Brain microvascular endothelial cell (primary cell): Measurements from ENCODE around the gene CLASP1.
"Not testable (repeated sequence)": the region's sequence is repeated elsewhere in the genome, so short reads cannot be mapped to it uniquely, and the experiment has no call there.

Experiments used
- DNase-seq: peaks from one replicate; pipeline ENCODE4 v3.0.0-alpha.2; 2020
- H3K27ac ChIP-seq: fragments of 250-450 bp; sonication (Bioruptor Pico); 2 replicates; pipeline ENCODE4 v1.5.1; 2020; ENCODE audit warnings: mild to moderate bottlenecking, moderate library complexity
- H3K27me3 ChIP-seq: fragments of 250-450 bp; sonication (Bioruptor Pico); replicated peaks from 2 replicates; pipeline ENCODE4 v1.5.1; 2020; ENCODE audit warnings: mild to moderate bottlenecking
- H3K36me3 ChIP-seq: fragments of 250-450 bp; sonication (Bioruptor Pico); replicated peaks from 2 replicates; pipeline ENCODE4 v1.5.1; 2020; ENCODE audit warnings: mild to moderate bottlenecking
- H3K4me3 ChIP-seq: 2 replicates; pipeline ENCODE4 v1.5.1; 2011; ENCODE audit warnings: low read depth, mild to moderate bottlenecking, control low read depth, low read length, moderate library complexity
- CTCF ChIP-seq: IDR thresholded peaks from 2 replicates; pipeline ENCODE4 v1.5.1; 2011; ENCODE audit warnings: low read depth, mild to moderate bottlenecking, moderate library complexity, low read length, control low read depth, inconsistent platforms; ENCODE audit errors: missing control alignments
- in situ Hi-C: cut with HindIII; loops from 2 replicates; pipeline ENCODE4 v1.10.0; 2017; ENCODE audit warnings: low sequenced_read_pairs, low pct_ligation_motif_present

CLASP1 gene

GRCh38 chr2:121335294-121336290, 313.7 kb downstream of the CLASP1 start:
- Histone ChIP-seq H3K27ac (no peak overlapping the region), H3K4me3 (no peak overlapping the region), H3K36me3 (peaks cover 10% of the 10 kb centered on the region), H3K27me3 (no peaks in the 10 kb centered on the region)
- no peak for TF ChIP-seq CTCF
- in situ Hi-C loops: no loop called here
- no peak for DNase-seq

DNA sequence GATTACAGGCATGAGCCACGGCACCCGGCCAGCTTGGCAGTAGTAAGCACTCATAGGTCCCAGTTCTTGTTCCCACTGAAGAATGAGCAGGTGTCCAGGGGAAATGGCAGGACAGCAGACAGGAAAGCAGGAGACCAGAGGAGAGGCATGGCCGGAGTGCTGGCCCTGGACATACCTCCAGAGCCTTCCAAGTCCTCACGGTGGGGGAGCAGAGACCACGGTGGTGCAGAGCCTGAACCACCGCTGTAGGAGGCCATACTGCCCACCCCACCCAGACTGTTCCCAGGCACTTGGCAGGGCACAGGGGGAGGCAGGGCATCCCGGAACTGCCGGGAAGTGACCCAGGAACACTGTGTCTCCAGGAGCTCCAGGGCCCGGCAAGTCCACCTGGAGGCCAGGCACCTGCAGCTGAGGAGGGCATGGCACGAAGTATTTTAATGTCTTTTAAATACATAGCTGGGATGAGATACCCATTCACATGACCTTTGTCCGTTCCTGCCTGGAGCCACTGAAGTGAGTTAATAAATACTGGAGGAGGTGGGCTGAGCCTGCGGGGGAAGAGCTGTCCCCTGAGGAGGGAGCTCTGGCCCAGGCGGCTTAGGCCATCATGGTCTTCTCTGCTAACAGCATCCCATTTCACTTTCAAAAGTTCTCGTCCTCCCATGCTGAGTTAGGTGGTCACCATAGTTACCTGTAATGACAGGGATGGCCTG, 314.5 kb downstream of the CLASP1 start:
- in situ Hi-C loops: no loop called here
- TF ChIP-seq CTCF: no peak
- Histone ChIP-seq H3K4me3 (no peak overlapping the region), H3K27ac (no peak overlapping the region), H3K36me3 (peaks cover 6% of the 10 kb centered on the region), H3K27me3 (no peaks in the 10 kb centered on the region)
- DNase-seq: no peak

- no peak overlapping the region for H3K4me3 ChIP-seq
- no peak for DNase-seq
- no peak overlapping the region for H3K27ac ChIP-seq
- TF ChIP-seq CTCF: no peak
- in situ Hi-C loops: no loop called here
- peaks cover 3% of the 10 kb centered on the region for H3K36me3 ChIP-seq
- no peaks in the 10 kb centered on the region for H3K27me3 ChIP-seq
These were observed 315.3 kb downstream of the CLASP1 start for GRCh38 chr2:121333834-121334558.

DNA sequence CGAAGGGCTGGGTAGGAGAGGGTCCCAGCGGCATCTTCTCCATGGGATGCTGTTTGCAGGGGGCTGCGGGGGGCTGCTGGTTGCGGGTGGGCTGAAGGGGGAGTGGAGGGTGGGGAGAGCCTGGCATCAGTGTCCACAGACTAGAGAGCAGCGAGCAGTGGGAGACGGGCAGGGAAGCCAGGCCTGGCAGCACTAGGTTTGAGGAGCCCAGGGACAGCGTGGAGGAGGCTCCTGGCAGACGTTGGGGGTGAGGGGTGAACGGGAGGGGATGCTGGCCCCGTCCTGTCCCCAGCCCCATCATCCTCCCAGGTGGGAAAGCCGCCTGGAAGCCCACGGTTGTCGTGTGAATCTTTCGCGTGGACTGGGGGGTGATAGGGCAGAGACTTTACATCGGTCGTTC, 316.0 kb downstream of the CLASP1 start:
- Histone ChIP-seq H3K27ac (no peak overlapping the region), H3K4me3 (no peak overlapping the region), H3K27me3 (no peaks in the 10 kb centered on the region), H3K36me3 (peaks cover 2% of the 10 kb centered on the region)
- no peak for TF ChIP-seq CTCF
- in situ Hi-C loops: no loop called here
- no peak for DNase-seq

DNA sequence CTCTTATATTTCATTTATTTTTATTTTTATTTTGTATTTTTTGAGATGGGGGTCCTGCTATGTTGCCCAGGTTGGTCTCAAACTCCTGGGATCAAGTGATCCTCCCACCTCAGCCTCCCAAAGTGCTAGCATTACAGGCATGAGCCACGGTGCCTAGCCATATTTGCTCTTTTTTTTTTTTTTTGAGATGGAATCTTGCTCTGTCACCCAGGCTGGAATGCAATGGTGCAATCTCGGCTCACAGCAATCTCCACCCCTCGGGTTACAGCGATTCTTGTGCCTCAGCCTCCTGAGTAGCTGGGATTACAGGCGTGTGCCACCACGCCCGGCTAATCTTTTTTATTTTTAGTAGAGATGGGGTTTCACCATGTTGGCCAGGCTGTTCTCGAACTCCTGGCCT, 317.9 kb downstream of the CLASP1 start:
- H3K27ac ChIP-seq, DNase-seq, H3K27me3 ChIP-seq, in situ Hi-C loops, H3K4me3 ChIP-seq, H3K36me3 ChIP-seq: not testable (repeated sequence)

DNA sequence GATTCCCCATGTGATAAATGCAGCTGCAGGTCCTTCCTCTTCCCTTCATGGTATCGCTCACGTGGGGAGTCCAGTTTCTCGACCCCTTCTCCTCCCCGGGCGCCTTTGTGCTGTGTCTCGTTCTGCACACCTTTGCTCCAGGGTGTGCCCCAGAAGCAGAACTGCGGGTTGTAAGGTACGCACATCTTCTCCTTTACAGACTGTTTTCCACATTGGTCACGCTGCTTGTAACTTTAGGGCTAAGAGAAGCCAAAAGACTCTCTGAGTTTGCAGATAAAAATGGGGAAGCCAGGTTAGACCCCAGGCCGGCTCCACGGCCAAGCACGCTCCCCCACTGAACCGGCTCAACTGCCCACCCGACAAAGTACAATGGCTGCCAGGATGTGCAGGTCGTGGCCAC, 318.3 kb downstream of the CLASP1 start:
- DNase-seq: no peak
- no peaks in the 10 kb centered on the region for H3K27me3 ChIP-seq
- H3K4me3 ChIP-seq: no peak overlapping the region
- TF ChIP-seq CTCF: no peak
- no peak overlapping the region for H3K27ac ChIP-seq
- H3K36me3 ChIP-seq: no peaks in the 10 kb centered on the region
- in situ Hi-C loops: no loop called here
